Natural killer cell (primary cell): Measurements from ENCODE around the gene GTF2IRD1. TPM values are rescaled to one million over a fixed set of nuclear protein-coding genes. Genes with fewer than 3 reads are reported as not detected.

Experiments used
- ATAC-seq, 3 donors: fragments of 150-1000 bp in 2 of 3; fragments of 200-7000 bp in 1 of 3; cut with Tn5 transposase; 1 replicate in 1 of 3; 2 replicates in 2 of 3; pipeline ENCODE4 v1.10.0; 2021; ENCODE audit warnings: mild to moderate bottlenecking in 2 of 3, moderate library complexity in 2 of 3
- DNase-seq, 2 donors: peaks; one replicate each; pipeline versions ENCODE4 v3.0.0 to v3.0.0-alpha.2; 2013 to 2021; ENCODE audit warnings: mixed read lengths in 1 of 2
- H3K27ac ChIP-seq: one replicate; pipeline ENCODE4 v1.5.1; 2013; ENCODE audit warnings: mild to moderate bottlenecking, low read length
- H3K27me3 ChIP-seq: one replicate; pipeline ENCODE4 v1.6.1; 2013; ENCODE audit warnings: low read length; ENCODE audit not compliant: control insufficient read depth, insufficient read depth
- H3K36me3 ChIP-seq: one replicate; pipeline ENCODE4 v1.6.1; 2013; ENCODE audit warnings: low read length; ENCODE audit not compliant: control insufficient read depth, insufficient read depth
- H3K4me1 ChIP-seq: one replicate; pipeline ENCODE4 v1.6.1; 2013; ENCODE audit warnings: low read length; ENCODE audit not compliant: control insufficient read depth, insufficient read depth
- H3K4me3 ChIP-seq: one replicate; pipeline ENCODE4 v1.5.1; 2013; ENCODE audit warnings: low read length
- H3K9me3 ChIP-seq: one replicate; pipeline ENCODE4 v1.6.1; 2013; ENCODE audit warnings: low read length; ENCODE audit not compliant: control insufficient read depth, insufficient read depth
- H3K27ac Mint-ChIP-seq, 2 donors: one replicate each; pipeline ENCODE4 v1.8.0; 2022; ENCODE audit warnings: mild to moderate bottlenecking in 2 of 2, mixed read lengths in 2 of 2, moderate library complexity in 1 of 2
- H3K27me3 Mint-ChIP-seq, 2 donors: one replicate each; pipeline ENCODE4 v1.8.0; 2022; ENCODE audit warnings: low read depth in 2 of 2, mixed read lengths in 2 of 2
- H3K36me3 Mint-ChIP-seq: one replicate; pipeline ENCODE4 v1.8.0; 2022; ENCODE audit warnings: mixed read lengths
- H3K4me1 Mint-ChIP-seq, 2 donors: one replicate each; pipeline ENCODE4 v1.8.0; 2022; ENCODE audit warnings: mixed read lengths in 2 of 2
- H3K4me3 Mint-ChIP-seq: one replicate; pipeline ENCODE4 v1.8.0; 2022; ENCODE audit warnings: mild to moderate bottlenecking, moderate library complexity, mixed read lengths
- H3K9me3 Mint-ChIP-seq, 2 donors: one replicate each; pipeline ENCODE4 v1.8.0; 2022; ENCODE audit warnings: mixed read lengths in 2 of 2
- WGBS: methylation state at CpG from one replicate; pipeline ENCODE4 v1.1.7; 2013; ENCODE audit warnings: missing lambda C conversion rate; ENCODE audit not compliant: insufficient coverage; 5-methylcytosine and 5-hydroxymethylcytosine counted together
- intact Hi-C: fragments of 100-400 bp; cut with micrococcal nuclease; formaldehyde crosslinking; loops from one replicate; pipeline ENCODE4 v1.14.2; 2022
- total RNA-seq, 4 donors: library from RNA; stranded (reverse); fragments of 120-200 nt in 1 of 4; gene quantifications; one replicate each; pipeline versions ENCODE4 v1.2.3 to v1.2.4, GENCODE V29; 2013 to 2022
- TF ChIP-seq, protein P1 (sequence below): fragments of 200-600 bp; IDR thresholded peaks from one replicate; pipeline ENCODE4 v1.8.0; 2022; ENCODE audit warnings: antibody characterized with exemption

The GTF2IRD1 gene
- total RNA-seq, 3 donors from 2014 or later (not counting 1 experiment from before 2014, with no cell fraction given), result not detected

DNA sequence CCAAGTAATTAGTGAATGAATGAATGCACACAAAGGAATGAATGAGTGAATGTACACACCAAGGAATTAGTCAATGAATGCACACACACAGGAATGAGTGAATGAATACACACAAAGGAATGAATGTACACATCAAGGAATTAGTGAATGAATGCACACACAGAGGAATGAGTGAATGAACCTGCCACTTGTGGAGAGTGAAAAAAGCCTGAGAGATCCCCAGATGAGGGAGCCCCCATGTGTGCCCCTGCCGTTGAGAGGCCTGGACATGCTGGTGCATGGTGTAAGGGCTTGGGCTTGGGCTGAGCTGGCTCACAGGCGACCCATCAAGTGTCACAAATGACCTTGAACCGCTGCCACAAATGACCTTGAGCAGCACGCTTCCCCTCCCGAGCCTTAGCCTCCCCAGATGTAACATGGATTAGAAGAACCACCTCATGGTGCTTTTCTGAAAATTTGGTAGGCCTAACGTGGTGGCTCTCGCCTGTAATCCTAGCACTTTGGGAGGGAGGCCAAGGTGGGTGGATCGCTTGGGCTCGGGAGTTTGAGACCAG lies 46.2 kb downstream of the GTF2IRD1 start:
- Histone ChIP-seq H3K27ac (no peak overlapping the region), H3K36me3 (no peaks in the 10 kb centered on the region), H3K4me3 (no peak overlapping the region), H3K9me3 (no peaks in the 10 kb centered on the region), H3K4me1 (no peaks in the 10 kb centered on the region), H3K27me3 (no peaks in the 10 kb centered on the region)
- TF ChIP-seq, protein P1, sequence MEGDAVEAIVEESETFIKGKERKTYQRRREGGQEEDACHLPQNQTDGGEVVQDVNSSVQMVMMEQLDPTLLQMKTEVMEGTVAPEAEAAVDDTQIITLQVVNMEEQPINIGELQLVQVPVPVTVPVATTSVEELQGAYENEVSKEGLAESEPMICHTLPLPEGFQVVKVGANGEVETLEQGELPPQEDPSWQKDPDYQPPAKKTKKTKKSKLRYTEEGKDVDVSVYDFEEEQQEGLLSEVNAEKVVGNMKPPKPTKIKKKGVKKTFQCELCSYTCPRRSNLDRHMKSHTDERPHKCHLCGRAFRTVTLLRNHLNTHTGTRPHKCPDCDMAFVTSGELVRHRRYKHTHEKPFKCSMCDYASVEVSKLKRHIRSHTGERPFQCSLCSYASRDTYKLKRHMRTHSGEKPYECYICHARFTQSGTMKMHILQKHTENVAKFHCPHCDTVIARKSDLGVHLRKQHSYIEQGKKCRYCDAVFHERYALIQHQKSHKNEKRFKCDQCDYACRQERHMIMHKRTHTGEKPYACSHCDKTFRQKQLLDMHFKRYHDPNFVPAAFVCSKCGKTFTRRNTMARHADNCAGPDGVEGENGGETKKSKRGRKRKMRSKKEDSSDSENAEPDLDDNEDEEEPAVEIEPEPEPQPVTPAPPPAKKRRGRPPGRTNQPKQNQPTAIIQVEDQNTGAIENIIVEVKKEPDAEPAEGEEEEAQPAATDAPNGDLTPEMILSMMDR, result no peak
- no peak for ATAC-seq
- intact Hi-C loops, result no loop called here
- H3K9me3 Mint-ChIP-seq, result no peaks in the 10 kb centered on the region
- no peaks in the 10 kb centered on the region for H3K4me1 Mint-ChIP-seq
- no peak overlapping the region for H3K27ac Mint-ChIP-seq
- 88% methylated on average over 9 of the region's 9 CpGs for WGBS
- H3K36me3 Mint-ChIP-seq, result no peaks in the 10 kb centered on the region
- H3K27me3 Mint-ChIP-seq, result no peaks in the 10 kb centered on the region
- no peak for DNase-seq
- H3K4me3 Mint-ChIP-seq, result no peak overlapping the region

DNA sequence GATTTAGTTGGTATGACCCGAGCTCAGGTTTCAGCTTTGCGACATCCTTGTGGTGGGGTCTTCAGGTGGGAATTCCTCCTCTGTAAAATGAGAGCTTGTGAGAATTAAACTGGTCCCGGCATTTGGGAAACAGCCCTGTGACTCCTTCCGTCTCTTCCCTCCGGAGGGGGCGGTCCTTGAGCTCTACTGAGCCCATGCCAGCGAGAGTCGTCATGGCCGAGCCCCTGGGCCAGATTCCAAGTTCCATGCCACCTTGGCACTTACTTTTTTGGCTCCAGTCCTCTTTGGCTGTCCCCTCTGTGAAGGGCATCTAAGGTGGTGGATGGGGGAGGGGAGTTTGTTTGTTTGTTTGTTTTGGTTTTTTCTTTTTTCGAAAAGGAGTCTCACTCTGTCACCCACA lies 47.6 kb downstream of the GTF2IRD1 start:
- no peaks in the 10 kb centered on the region for H3K4me1 Mint-ChIP-seq
- DNase-seq (no peak), ATAC-seq (no peak)
- Histone ChIP-seq H3K27me3 (no peaks in the 10 kb centered on the region), H3K36me3 (no peaks in the 10 kb centered on the region), H3K4me1 (no peaks in the 10 kb centered on the region), H3K4me3 (no peak overlapping the region), H3K27ac (no peak overlapping the region), H3K9me3 (no peaks in the 10 kb centered on the region)
- no peak overlapping the region for H3K27ac Mint-ChIP-seq
- H3K36me3 Mint-ChIP-seq, result no peaks in the 10 kb centered on the region
- H3K27me3 Mint-ChIP-seq, result no peaks in the 10 kb centered on the region
- TF ChIP-seq, protein P1, result no peak
- H3K4me3 Mint-ChIP-seq, result no peak overlapping the region
- no peaks in the 10 kb centered on the region for H3K9me3 Mint-ChIP-seq
- 82% methylated on average over 10 of the region's 10 CpGs for WGBS
- intact Hi-C loops, result no loop called here

DNA sequence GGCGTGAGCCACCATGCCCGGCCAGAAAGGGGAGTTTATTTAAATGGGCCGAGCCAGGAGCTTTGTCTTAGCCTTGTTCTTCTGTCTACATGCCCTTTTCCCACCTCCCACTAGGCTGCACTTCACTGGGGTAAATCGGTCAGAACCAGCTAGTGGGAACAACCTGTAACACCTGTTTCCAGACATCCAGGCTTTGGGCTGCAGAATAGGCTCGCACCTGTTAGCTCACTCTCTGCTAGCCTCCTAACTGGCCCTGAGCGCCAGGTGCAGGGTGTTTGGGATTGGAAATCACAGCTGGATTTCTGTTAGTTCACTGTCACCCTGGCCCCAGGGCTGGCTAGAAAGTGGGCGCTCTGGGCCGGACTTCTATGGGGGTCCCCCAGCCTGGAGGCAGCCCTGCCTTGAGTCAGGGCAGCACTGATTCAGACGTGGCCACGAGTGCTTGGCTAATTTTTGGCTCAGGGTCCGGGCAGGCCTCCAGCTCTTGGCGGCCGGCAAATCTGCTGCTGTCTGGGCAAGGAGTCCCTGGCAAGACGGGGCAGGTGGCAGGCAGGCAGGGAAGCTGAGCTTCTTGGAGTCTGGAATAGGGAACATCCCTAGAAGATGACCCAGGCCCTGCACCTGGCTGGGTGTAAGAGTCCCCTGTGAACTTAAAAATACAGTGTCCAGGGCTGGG lies 48.6 kb downstream of the GTF2IRD1 start:
- no peaks in the 10 kb centered on the region for H3K9me3 Mint-ChIP-seq
- H3K36me3 ChIP-seq, result no peaks in the 10 kb centered on the region
- 92% methylated on average over 14 of the region's 14 CpGs for WGBS
- H3K4me3 Mint-ChIP-seq, result no peak overlapping the region
- intact Hi-C loops, result no loop called here
- H3K4me1 Mint-ChIP-seq, result no peaks in the 10 kb centered on the region
- DNase-seq, result no peak
- H3K27me3 ChIP-seq, result no peaks in the 10 kb centered on the region
- H3K9me3 ChIP-seq, result no peaks in the 10 kb centered on the region
- no peak overlapping the region for H3K4me3 ChIP-seq
- ATAC-seq, result no peak
- no peaks in the 10 kb centered on the region for H3K4me1 ChIP-seq
- H3K27me3 Mint-ChIP-seq, result no peaks in the 10 kb centered on the region
- TF ChIP-seq, protein P1, result no peak
- no peak overlapping the region for H3K27ac ChIP-seq
- H3K27ac Mint-ChIP-seq, result no peak overlapping the region
- H3K36me3 Mint-ChIP-seq, result no peaks in the 10 kb centered on the region

DNA sequence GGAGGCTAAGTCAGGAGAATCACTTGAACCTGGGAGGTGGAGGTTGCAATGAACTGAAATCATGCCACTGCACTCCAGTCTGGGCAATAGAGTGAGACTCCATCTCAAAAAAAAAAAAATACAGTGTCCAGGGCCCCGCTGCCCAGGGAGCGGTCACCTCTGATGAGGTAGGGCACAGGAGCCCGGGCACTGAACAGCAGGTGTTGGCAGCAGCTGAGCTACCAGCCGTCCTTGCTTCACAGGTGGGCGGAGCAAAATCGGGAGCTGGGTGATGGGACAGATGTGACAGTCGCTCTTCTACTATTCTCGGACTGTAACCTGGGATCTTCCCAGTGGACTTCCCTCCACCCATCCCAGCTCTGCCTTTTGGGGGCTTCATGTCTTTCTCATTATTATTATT lies 49.4 kb downstream of the GTF2IRD1 start:
- Mint-ChIP-seq H3K9me3 (no peaks in the 10 kb centered on the region), H3K27ac (no peak overlapping the region), H3K36me3 (no peaks in the 10 kb centered on the region), H3K4me3 (no peak overlapping the region), H3K27me3 (no peaks in the 10 kb centered on the region), H3K4me1 (no peaks in the 10 kb centered on the region)
- DNase-seq (no peak), ATAC-seq (no peak)
- Histone ChIP-seq H3K4me1 (no peaks in the 10 kb centered on the region), H3K27ac (no peak overlapping the region), H3K36me3 (no peaks in the 10 kb centered on the region), H3K4me3 (no peak overlapping the region), H3K27me3 (no peaks in the 10 kb centered on the region), H3K9me3 (no peaks in the 10 kb centered on the region)
- WGBS, result 93% methylated on average over 8 of the region's 8 CpGs
- intact Hi-C loops, result no loop called here
- TF ChIP-seq, protein P1, result no peak
